GM18951 (cell line): Measurements from ENCODE around the gene ZNF638.

ENCODE experiments used
- POLR2A ChIP-seq: IDR thresholded peaks from 4 replicates; pipeline ENCODE4 v1.6.1; 2011; ENCODE audit warnings: mild to moderate bottlenecking; ENCODE audit not compliant: insufficient read length, insufficient read depth; ENCODE audit errors: extremely low read depth
- in situ Hi-C: fragments of 300-500 bp; cut with MboI; formaldehyde crosslinking; loops from one replicate; pipeline ENCODE4 v1.12.0; 2022; ENCODE audit warnings: low sequenced_read_pairs, mixed read lengths, inconsistent platforms; ENCODE audit not compliant: unreplicated experiment

ZNF638 gene

GRCh38 chr2:71473346-71474031, 141.9 kb downstream of the ZNF638 start:
- TF ChIP-seq POLR2A = no peak
- in situ Hi-C loops = no loop called here

DNA sequence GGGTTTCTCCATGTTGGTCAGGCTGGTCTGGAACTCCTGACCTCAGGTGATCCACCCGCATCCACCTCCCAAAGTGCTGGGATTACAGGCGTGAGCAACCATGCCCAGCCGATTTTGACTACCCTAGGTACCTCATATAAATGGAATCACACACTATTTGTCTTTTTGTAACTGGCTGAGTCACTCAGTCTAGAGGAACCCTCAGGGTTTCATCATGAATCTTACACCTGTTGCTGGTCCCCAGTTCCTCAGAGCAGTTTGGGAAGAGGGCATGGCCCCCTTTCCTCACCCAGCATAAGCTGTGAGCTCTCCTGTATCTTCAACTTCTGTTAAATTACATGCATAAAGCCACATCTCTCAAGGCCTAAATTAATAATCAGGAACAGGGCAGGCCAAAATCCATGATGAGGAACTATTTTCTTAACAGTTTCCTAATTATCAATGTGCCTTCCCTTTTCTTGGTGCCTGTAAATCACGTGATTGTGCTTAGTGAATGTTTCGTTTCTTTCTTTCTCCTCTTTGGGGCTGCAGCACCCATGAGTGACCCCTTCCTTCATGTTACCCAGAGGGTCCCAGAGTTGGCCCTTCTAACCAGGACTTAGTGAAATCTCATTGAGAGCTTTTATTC, 142.6 kb downstream of the ZNF638 start:
- TF ChIP-seq POLR2A = no peak
- in situ Hi-C loops = no loop called here

DNA sequence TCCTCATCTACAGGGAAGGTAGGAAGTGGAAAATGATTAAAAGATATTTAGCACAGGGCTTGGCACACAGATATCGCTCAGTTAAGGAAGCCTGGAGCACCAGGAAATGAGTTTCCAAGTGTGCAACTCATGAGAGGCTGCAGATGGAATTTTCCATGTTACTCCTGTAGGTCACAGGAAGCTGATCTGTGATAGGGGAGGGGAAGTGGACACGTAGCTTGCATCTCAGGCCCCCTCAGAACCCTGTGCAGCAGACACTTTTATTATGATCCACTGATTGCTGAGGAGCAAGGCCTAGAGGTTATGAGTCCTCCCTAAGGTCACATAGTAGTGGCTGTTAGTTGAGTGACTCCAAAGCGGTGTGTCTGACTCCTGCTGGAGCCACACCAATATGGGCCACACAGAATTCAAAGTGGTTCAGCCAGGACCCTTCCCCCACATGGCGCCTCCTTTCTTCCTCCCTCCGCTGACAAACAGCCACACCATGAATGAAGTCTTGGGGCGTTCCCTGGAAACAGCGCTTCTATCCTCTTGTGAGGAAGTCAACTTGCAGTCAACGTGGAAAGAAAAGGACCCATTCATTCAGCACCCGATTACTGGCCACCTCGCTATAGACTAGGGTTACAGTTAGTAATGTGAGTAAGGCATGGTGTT, 143.3 kb downstream of the ZNF638 start:
- in situ Hi-C loops = no loop called here
- no peak for TF ChIP-seq POLR2A

DNA sequence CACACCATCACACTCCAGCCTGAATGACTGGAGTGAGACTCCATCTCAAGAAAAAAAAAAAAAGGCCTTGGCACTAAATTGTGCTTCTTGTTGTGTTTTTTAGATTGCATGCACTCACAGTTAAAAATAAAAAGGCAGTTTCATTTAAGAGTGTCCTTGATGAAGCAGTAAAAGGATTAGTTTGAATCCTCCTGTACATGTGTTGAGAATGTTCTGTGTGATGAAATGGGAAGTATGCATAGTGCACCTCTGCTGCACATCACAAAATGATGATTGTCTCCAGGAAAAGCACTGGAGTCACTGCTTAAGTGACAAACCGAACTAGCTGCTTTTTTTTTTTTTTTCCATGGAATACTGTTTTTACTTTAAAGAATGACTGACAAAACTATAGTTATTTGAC, 144.9 kb downstream of the ZNF638 start:
- TF ChIP-seq POLR2A = no peak
- in situ Hi-C loops = no loop called here

DNA sequence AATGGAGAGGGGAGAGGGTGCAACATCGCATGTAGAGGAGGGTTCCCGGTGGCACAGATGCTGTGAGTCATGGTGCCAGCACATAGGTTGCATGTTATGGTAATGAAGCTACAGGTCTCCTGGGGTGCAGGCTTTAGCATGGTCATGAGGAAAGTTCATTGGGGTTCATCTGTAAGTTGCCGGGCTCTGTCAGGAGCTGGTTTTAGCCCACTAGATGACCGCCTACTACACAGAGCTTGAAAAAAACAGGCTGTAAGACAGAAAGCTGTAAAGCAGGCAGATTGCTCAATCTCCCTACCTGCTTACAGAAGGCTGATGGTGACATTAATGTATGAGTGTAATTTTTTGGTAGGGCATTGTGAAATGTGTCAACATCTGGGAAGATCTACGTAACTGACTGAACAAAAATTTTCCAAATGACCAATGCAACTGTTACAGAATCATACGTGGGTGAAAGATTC, 145.7 kb downstream of the ZNF638 start:
- TF ChIP-seq POLR2A = no peak
- in situ Hi-C loops = no loop called here

- no peak for TF ChIP-seq POLR2A
- in situ Hi-C loops = no loop called here
Observed at GRCh38 chr2:71478806-71479205, 147.2 kb downstream of the ZNF638 start.

GRCh38 chr2:71479261-71479660, 147.7 kb downstream of the ZNF638 start:
- TF ChIP-seq POLR2A = no peak
- in situ Hi-C loops = no loop called here

DNA sequence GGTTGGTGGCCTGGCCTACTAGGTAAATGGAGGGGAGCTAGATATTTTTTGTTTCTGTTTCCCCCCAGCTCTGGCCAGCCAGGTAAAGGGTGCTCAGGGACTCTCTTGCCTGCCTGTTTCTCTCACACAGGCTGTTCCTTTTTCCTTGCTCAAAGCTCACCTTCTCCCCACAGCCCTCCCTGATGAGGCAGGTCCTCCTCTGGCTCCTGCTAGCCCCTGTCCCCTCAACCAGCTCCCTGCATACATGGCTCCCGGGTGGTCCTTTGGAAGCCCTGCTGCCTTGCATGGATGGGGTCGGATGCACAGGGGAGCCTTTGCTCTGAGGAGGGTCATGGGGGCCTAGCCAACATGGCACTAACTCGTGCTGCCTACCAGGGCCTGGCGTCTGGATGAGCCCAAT, 149.5 kb downstream of the ZNF638 start:
- TF ChIP-seq POLR2A = no peak

GRCh38 chr2:71482055-71482454, 150.5 kb downstream of the ZNF638 start:
- in situ Hi-C loops = no loop called here

More for the DNA sequence above, 149.5 kb downstream of the ZNF638 start:
- in situ Hi-C loops = no loop called here

DNA sequence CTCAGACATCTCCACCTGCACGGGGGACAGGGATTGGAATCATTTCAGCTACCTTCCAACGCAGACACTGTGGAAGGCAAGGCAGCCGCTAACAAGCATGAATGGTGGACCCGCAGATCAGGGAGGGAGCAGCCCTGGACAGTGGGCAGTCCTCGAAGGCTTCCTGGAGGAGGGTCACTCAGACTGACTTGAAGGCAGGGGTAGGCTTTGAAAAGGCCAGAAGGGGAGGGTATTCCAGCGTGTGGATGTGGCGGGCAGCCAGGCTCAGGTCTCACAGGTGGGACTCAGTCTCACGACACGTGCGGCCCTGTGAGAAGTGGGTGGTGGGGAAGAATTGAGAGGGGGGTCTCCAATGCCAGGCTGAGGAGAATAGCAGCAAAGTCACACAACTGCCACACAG, 151.7 kb downstream of the ZNF638 start:
- in situ Hi-C loops = no loop called here
- no peak for TF ChIP-seq POLR2A

More at GRCh38 chr2:71482055-71482454, 150.5 kb downstream of the ZNF638 start:
- no peak for TF ChIP-seq POLR2A

DNA sequence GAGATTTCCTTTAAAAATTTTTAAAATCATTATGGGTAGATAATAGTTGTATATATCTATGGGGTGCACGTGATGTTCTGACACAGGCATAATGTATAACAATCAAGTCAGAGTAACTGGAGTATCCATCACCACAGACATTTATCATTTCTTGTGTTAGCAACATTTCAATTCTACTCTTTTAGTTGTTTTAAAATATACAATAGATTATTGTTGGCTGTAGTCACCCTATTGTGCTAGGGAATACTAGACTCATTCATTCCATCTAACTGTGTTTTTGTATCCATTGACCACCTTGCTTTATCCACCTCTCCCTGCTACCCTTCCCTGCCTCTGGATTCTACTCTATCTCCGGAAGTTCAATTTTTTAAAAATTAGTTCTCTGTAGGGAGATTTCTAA, 152.8 kb downstream of the ZNF638 start:
- TF ChIP-seq POLR2A = no peak
- in situ Hi-C loops = no loop called here
